ENCODE measurements around the gene GPR148. TPM values are rescaled to one million over a fixed set of nuclear protein-coding genes. Genes with fewer than 3 reads are reported as not detected.

Gene GPR148
- polyA plus RNA-seq, 1 donor (not counting 4 experiments of a cell fraction or from before 2014, with no cell fraction given) = not detected

DNA sequence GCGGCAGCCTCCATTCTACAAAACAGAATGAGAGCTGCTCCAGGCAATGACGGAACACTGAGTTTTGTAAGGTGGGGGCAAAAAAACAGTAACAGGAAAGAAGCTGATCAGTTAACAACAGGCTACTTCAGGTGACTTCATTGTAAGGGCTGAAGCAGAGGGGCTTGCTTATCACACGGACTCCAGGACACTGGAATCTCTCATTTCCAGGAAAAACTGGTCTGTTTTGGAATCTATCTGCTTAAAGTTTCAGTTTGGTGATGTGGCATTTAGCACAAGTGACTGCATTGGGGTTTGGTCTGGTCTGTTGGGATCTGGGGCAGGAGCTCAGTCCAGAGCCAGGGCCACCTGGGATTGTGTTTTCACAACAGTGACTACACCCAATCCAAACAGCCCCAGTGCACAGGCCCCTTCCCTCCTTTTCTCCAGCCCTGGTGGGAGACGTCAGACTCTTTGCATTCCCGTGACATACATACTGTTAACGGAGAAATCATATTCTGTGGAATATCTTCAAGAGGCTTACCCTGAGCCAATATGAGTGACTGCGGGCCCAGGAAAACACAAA, 40.6 kb downstream of the GPR148 start:
- no peaks in the 10 kb centered on the region for H3K36me3 ChIP-seq (ENCODE audit: control insufficient read depth in 2 of 2, extremely low read depth in 1 of 2, insufficient read depth in 2 of 2, low read length in 2 of 2)
- no peak overlapping the region for H3K9ac ChIP-seq (ENCODE audit: control insufficient read depth, extremely low read depth, insufficient read depth, low read length)
- no peaks in the 10 kb centered on the region for H3K27me3 ChIP-seq (ENCODE audit: control insufficient read depth, extremely low read depth, insufficient read depth, low read length)
- no peaks in the 10 kb centered on the region for H3K9me1 ChIP-seq (ENCODE audit: control insufficient read depth, extremely low read depth, insufficient read depth, low read length)
- no peak overlapping the region for H3K27ac ChIP-seq (ENCODE audit: control insufficient read depth, insufficient read depth, low read length)
- no peak overlapping the region for H3K4me3 ChIP-seq (ENCODE audit: control insufficient read depth in 2 of 3, extremely low read depth in 1 of 3, insufficient read depth in 2 of 3, low read depth in 1 of 3, low read length in 3 of 3)
- H2AFZ ChIP-seq (ENCODE audit: control insufficient read depth, low read length) = no peak overlapping the region
- no peak overlapping the region for H3K4me2 ChIP-seq (ENCODE audit: control insufficient read depth, extremely low read depth, insufficient read depth, low read depth, low read length)
- H3K4me1 ChIP-seq (ENCODE audit: control insufficient read depth, extremely low read depth, insufficient read depth, low read length) = no peaks in the 10 kb centered on the region
- TF ChIP-seq, protein P1, sequence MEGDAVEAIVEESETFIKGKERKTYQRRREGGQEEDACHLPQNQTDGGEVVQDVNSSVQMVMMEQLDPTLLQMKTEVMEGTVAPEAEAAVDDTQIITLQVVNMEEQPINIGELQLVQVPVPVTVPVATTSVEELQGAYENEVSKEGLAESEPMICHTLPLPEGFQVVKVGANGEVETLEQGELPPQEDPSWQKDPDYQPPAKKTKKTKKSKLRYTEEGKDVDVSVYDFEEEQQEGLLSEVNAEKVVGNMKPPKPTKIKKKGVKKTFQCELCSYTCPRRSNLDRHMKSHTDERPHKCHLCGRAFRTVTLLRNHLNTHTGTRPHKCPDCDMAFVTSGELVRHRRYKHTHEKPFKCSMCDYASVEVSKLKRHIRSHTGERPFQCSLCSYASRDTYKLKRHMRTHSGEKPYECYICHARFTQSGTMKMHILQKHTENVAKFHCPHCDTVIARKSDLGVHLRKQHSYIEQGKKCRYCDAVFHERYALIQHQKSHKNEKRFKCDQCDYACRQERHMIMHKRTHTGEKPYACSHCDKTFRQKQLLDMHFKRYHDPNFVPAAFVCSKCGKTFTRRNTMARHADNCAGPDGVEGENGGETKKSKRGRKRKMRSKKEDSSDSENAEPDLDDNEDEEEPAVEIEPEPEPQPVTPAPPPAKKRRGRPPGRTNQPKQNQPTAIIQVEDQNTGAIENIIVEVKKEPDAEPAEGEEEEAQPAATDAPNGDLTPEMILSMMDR (optimal IDR thresholded peaks at IDR 0.05 in 1 of 3, IDR thresholded peaks at IDR 0.05 in 1 of 3, conservative IDR thresholded peaks at IDR 0.05 in 1 of 3; ENCODE audit: extremely low read depth in 1 of 3, insufficient read depth in 2 of 3, low read length in 3 of 3) = no peak
- no peak for TF ChIP-seq EZH2 (IDR thresholded peaks at IDR 0.05; ENCODE audit: low read length)
- H4K20me1 ChIP-seq (ENCODE audit: control insufficient read depth, extremely low read depth, insufficient read depth, low read length) = no peaks in the 10 kb centered on the region
- dilution Hi-C loops (cut with MboI; ENCODE audit: extremely low pct_ligation_motif_present, low sequenced_read_pairs) = no loop called here
- no peaks in the 10 kb centered on the region for H3K79me2 ChIP-seq (ENCODE audit: control insufficient read depth, insufficient read depth, low read length)
- no peaks in the 10 kb centered on the region for H3K9me3 ChIP-seq (ENCODE audit: control insufficient read depth, low read depth, low read length)
- FAIRE-seq = no peak
- no peak for DNase-seq (ENCODE audit: low read depth, low spot score)

GRCh38 chr2:130776550-130776949, 47.7 kb downstream of the GPR148 start:
- no peaks in the 10 kb centered on the region for H3K9me3 ChIP-seq (ENCODE audit: control insufficient read depth, low read depth, low read length)
- no peaks in the 10 kb centered on the region for H3K27me3 ChIP-seq (ENCODE audit: control insufficient read depth, extremely low read depth, insufficient read depth, low read length)
- dilution Hi-C loops (cut with MboI; ENCODE audit: extremely low pct_ligation_motif_present, low sequenced_read_pairs) = no loop called here
- H3K9me1 ChIP-seq (ENCODE audit: control insufficient read depth, extremely low read depth, insufficient read depth, low read length) = no peaks in the 10 kb centered on the region
- H3K27ac ChIP-seq (ENCODE audit: control insufficient read depth, insufficient read depth, low read length) = no peak overlapping the region
- DNase-seq (ENCODE audit: low read depth, low spot score) = no peak
- no peak overlapping the region for H3K9ac ChIP-seq (ENCODE audit: control insufficient read depth, extremely low read depth, insufficient read depth, low read length)
- no peaks in the 10 kb centered on the region for H4K20me1 ChIP-seq (ENCODE audit: control insufficient read depth, extremely low read depth, insufficient read depth, low read length)
- H3K79me2 ChIP-seq (ENCODE audit: control insufficient read depth, insufficient read depth, low read length) = no peaks in the 10 kb centered on the region
- no peaks in the 10 kb centered on the region for H3K4me1 ChIP-seq (ENCODE audit: control insufficient read depth, extremely low read depth, insufficient read depth, low read length)
- H2AFZ ChIP-seq (ENCODE audit: control insufficient read depth, low read length) = no peak overlapping the region
- no peak overlapping the region for H3K4me2 ChIP-seq (ENCODE audit: control insufficient read depth, extremely low read depth, insufficient read depth, low read depth, low read length)
- TF ChIP-seq, protein P1 (optimal IDR thresholded peaks at IDR 0.05 in 1 of 3, IDR thresholded peaks at IDR 0.05 in 1 of 3, conservative IDR thresholded peaks at IDR 0.05 in 1 of 3; ENCODE audit: extremely low read depth in 1 of 3, insufficient read depth in 2 of 3, low read length in 3 of 3) = peak in 1 of 3 experiments; percentile 3
- no peak for TF ChIP-seq EZH2 (IDR thresholded peaks at IDR 0.05; ENCODE audit: low read length)
- FAIRE-seq = no peak
- H3K36me3 ChIP-seq (ENCODE audit: control insufficient read depth in 2 of 2, extremely low read depth in 1 of 2, insufficient read depth in 2 of 2, low read length in 2 of 2) = no peaks in the 10 kb centered on the region
- H3K4me3 ChIP-seq (ENCODE audit: control insufficient read depth in 2 of 3, extremely low read depth in 1 of 3, insufficient read depth in 2 of 3, low read depth in 1 of 3, low read length in 3 of 3) = no peak overlapping the region
